ENCODE results near the gene PNKP.

DNA sequence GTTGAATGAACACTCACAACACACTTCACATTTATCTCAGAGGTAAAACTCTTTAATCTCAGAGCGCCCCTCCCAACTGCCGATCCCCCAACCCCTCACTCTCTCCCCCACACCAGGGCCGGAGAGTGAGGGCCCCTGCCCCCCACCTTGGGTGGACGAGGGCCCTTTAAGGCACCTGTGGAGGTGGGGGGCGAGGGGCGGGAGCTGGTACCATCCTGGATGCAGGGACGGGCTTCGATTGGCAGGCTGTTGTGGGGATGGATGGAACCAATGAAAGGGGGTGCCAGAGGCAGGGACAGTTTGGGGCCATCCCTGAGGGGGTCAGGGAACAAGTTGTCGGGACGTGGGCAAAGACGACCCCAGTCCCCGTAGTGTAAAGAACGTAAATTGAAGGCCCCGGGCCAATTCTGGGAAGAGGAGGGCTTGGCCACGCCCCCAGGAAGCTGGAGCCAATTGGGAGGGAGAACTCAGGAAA is 1.7 kb upstream of the PNKP start:
- TF ChIP-seq, protein P1, sequence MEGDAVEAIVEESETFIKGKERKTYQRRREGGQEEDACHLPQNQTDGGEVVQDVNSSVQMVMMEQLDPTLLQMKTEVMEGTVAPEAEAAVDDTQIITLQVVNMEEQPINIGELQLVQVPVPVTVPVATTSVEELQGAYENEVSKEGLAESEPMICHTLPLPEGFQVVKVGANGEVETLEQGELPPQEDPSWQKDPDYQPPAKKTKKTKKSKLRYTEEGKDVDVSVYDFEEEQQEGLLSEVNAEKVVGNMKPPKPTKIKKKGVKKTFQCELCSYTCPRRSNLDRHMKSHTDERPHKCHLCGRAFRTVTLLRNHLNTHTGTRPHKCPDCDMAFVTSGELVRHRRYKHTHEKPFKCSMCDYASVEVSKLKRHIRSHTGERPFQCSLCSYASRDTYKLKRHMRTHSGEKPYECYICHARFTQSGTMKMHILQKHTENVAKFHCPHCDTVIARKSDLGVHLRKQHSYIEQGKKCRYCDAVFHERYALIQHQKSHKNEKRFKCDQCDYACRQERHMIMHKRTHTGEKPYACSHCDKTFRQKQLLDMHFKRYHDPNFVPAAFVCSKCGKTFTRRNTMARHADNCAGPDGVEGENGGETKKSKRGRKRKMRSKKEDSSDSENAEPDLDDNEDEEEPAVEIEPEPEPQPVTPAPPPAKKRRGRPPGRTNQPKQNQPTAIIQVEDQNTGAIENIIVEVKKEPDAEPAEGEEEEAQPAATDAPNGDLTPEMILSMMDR (IDR thresholded peaks at IDR 0.05) = no peak
- peak; percentile 44 for TF ChIP-seq POLR2A (IDR thresholded peaks at IDR 0.05)
- TF ChIP-seq EP300 (IDR thresholded peaks at IDR 0.05) = peak; percentile 74
